Measurements from ENCODE around the gene MYD88. TPM values are rescaled to one million over a fixed set of nuclear protein-coding genes. Genes with fewer than 3 reads are reported as not detected.
A peak's percentile ranks its signal among the peaks of the same experiment; 100 is the strongest.

MYD88 gene
- total RNA-seq = 7.3 TPM
- long read RNA-seq, transcript MYD88-201 (5 exons, 2,850 nt) = major isoform, 18 of 23 reads
- long read RNA-seq, partial matches to known transcripts = 0 of 23 reads
- long read RNA-seq, other reads (novel, unspliced or antisense) = 5 of 23 reads

DNA sequence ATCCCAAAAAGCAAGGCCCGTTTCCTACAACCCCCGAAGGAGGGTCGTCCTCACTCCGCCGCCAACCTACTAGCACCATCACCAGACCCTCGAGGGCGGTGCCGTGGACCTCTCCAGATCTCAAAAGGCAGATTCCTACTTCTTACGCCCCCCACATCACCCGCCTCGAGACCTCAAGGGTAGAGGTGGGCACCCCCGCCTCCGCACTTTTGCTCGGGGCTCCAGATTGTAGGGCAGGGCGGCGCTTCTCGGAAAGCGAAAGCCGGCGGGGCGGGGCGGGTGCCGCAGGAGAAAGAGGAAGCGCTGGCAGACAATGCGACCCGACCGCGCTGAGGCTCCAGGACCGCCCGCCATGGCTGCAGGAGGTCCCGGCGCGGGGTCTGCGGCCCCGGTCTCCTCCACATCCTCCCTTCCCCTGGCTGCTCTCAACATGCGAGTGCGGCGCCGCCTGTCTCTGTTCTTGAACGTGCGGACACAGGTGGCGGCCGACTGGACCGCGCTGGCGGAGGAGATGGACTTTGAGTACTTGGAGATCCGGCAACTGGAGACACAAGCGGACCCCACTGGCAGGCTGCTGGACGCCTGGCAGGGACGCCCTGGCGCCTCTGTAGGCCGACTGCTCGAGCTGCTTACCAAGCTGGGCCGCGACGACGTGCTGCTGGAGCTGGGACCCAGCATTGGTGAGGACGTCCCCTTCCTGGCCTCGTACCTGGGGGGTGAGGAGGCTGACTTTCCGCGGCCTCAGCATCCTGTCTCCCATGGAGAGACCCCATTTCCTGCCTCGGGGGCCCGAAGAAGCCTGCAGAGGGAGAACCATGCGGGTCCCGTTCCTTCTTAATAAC, at the start of gene MYD88:
TSS of gene MYD88 (plus strand) at position 313 of the 842 bp plus-strand sequence. CDS start at position 353, 40 bp downstream.
- DNase-seq (peak; percentile 94), ATAC-seq (ENCODE audit: poor library complexity) (peak; percentile 68)
- intact Hi-C loops (cut with DNase I) = no loop called here

- DNase-seq (no peak), ATAC-seq (ENCODE audit: poor library complexity) (peak; percentile 65)
- intact Hi-C loops (cut with DNase I) = no loop called here
Observed at GRCh38 chr3:38089163-38089562, 49.3 kb upstream of the MYD88 start.

- DNase-seq (no peak), ATAC-seq (ENCODE audit: poor library complexity) (no peak)
- intact Hi-C loops (cut with DNase I) = no loop called here
Observed at GRCh38 chr3:38090453-38090852, 48.0 kb upstream of the MYD88 start.

- intact Hi-C loops (cut with DNase I) = no loop called here
- DNase-seq (no peak), ATAC-seq (ENCODE audit: poor library complexity) (no peak)
Observed at GRCh38 chr3:38094999-38095398, 43.5 kb upstream of the MYD88 start.

DNA sequence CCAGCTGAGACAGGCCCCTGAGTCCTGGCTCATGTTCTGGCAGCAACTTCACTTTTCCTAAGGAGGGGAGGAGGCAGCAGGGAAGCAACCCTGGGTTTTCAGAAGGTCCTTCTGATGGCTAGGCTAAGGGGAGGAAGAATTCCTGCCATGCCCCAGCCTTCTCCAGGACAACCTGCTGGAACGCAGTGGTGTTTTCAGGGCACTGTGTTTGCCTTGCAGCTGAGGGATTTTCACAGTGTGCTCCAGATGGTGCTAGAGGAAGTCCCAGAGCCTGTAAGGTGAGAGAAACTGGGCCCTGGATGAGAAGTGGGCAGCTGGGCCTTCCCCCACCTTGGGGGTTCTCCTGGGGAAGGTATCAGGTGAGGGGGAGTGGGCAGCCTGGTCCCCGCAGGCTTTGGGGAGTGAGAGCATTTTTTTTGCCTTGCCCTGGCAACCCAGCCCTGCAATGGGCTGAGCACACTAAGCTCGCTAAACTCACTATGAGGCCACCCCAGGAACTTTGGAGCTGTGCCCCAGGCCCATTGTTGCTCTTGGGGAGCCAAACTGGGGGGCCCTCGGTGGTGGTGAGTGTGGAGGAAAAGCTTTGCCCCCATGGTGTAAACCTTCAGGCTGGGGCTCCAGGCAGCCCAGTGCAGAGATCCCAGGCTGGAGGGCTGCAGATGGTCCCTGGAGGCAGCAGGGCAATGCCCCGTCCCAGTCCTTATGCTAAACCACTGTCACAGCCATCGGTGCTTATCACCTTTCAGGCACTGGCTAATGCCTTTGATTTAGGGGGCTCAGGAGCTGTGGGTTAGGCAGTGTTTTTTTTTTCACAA, 42.6 kb upstream of the MYD88 start:
- DNase-seq = no peak
- no peak for ATAC-seq (ENCODE audit: poor library complexity)
- intact Hi-C loops (cut with DNase I) = no loop called here

DNA sequence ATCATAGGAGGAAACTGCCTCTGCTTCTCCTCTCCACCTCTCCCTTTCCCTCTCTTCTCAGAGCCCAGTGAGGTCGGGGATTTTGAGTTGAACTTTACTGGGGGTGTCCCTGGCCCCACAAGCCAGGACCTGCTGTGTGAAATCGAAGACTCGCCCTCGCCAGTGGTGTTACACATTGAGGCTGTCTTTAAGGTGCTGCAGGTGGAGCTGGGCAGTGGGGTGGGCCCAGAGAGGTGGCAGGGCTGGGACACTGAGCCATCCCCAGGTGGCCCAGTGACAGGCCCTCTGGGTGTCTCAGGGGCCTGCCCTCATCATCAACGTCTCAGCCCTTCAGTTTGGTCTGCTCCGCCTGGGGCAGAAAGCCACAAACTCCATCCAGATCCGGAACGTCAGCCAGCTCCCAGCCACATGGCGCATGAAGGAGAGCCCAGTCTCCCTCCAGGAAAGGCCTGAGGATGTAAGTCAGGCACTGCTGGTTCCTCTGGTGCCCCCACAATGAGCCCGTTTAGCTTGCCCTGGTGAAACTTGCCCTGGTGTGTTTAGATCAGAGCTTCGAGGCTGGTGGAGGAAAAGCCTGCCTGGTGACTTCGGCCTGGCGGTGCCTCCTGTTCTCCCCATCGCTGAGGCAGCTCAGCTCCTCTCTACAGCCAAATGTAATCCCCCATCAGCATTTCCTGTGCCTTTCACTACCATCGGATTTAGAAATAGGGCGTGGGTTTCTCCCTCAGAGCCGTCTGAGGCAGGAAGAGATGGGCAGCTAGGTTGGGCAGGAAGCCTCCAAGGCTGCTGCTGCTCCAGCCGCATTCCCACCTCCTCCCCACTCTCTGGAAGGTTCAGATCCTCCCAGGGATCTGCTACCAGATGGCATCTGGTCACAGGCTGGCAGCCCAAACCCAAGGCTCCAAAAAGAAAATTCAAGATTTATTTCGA, 40.8 kb upstream of the MYD88 start:
- ATAC-seq (ENCODE audit: poor library complexity) (no peak), DNase-seq (no peak)
- intact Hi-C loops (cut with DNase I) = no loop called here

GRCh38 chr3:38098376-38098723, 40.1 kb upstream of the MYD88 start:
- intact Hi-C loops (cut with DNase I) = no loop called here
- DNase-seq (no peak), ATAC-seq (ENCODE audit: poor library complexity) (no peak)

DNA sequence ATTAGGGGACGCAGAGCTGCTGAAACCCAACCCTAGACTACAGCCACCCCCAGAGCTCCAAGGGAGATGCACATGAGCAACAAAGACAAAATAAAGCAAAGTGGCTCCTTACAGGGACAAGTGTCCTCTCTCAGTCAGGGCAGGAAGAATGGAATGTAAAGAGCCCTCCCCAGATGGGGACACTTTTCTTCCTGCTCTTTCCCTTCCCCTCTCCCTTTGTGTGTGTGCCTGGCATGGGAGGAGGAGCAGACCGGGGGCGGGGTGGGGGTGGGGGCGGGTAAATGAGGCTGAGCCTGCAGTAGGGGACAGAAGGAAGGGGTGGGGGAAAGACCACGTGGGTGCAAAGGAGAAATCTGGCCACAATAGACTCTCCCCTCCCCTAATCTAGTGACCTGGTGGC, 38.9 kb upstream of the MYD88 start:
- intact Hi-C loops (cut with DNase I) = no loop called here
- ATAC-seq (ENCODE audit: poor library complexity) (no peak), DNase-seq (no peak)

GRCh38 chr3:38100498-38100897, 38.0 kb upstream of the MYD88 start:
- ATAC-seq (ENCODE audit: poor library complexity) (no peak), DNase-seq (no peak)
- intact Hi-C loops (cut with DNase I) = no loop called here

- intact Hi-C loops (cut with DNase I) = no loop called here
- no peak for ATAC-seq (ENCODE audit: poor library complexity)
- DNase-seq = no peak
Observed at GRCh38 chr3:38101811-38102443, 36.5 kb upstream of the MYD88 start.

DNA sequence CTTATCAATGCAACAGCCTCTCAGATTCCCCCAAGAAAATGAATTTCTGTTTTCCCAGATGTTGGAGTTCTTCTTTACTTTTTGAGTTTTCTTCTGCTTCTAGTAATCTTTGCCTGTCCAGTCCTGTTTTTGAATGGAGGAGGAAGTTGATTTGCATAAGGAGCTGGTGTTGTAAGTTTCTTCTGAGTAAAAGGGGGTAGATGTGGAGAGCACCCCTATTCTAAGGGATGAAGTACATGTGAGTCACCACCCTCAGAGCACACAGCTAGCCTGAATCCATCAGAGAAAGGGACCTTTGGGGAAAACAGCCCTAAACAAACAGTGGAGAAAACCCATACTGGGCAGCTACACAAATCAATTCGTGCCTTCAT, 36.0 kb upstream of the MYD88 start:
- intact Hi-C loops (cut with DNase I) = no loop called here
- ATAC-seq (ENCODE audit: poor library complexity) = no peak
- DNase-seq = no peak

- intact Hi-C loops (cut with DNase I) = no loop called here
- no peak for ATAC-seq (ENCODE audit: poor library complexity)
- no peak for DNase-seq
Observed at GRCh38 chr3:38105525-38105924, 32.9 kb upstream of the MYD88 start.

DNA sequence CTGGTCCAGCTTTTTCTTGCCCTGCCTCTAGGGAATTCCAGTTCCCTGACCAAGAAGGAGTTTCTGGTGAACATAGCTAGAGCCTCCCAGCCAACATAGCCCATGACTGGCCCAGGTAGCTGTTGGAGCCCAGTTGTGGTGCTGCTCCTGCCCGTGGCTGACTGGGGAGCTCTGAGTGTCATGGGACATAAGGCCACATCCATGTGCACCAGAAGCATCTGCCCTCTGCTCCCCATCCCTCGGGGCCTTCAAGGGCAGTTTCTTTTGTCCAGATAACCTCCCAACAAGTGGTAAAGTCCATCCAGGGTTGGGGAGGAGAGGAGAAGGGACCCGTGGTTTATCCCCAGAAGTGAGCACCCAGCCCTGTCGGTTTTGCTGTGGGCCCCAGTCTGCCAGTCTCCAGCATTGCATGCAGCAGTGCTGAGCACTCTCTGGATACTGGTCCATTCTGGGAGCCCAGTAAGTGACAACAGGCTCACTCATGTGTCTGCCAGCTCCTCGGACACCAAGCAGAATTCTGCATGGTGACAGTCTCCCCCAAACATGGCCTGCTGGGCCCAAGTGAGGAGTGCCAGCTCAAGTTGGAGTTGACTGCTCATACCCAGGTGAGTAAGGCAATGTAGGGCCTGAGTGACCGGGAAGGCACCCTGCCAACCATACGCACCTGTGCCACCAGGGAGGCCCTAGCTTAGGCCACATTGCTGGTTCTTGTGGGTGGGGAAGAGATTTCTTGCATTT, 30.4 kb upstream of the MYD88 start:
- peak; percentile 19 for DNase-seq
- intact Hi-C loops (cut with DNase I) = no loop called here
- ATAC-seq (ENCODE audit: poor library complexity) = no peak

DNA sequence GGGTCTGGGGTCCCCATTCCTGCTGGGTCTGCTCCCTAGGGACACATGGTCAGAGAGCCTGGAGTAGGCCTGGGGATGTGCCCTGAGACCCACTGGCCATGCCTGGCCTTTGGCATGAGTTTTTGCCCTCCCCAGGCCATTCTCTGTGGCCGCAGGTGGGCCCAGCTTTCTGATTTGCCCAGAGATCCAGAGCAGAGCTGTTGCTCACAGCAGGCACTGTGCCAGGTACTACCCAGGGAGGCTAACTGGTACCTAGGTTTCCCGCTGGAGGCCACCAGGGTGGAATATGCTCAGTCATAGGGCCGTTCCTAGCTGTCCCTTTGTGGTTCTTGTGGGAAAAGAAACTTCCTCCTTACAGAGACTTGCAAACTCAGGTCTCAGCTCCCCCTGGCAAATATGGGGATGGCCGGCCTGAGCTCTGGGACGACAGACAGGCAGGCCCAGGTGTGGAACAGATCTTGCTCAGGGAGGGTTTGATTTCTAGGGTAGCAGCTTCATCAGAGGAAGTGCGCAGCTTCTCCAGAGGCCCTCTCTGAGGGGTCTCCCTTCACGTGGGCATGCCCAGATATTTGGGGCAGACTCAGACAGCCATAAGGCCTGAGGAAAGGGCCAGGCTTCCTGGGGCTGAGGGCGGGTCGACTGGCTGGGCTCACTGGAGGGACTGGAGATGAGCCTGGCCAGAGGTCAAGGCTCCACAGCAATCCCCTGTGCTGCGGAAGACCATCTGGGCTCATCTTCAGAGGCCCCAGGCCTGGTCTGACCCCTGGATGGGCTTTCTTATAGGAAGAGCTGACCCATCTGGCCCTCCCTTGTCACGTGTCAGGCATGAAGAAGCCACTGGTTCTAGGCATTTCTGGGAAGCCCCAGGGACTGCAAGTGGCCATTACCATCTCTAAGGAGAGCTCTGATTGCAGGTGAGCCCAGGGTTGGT, 29.5 kb upstream of the MYD88 start:
- intact Hi-C loops (cut with DNase I) = no loop called here
- ATAC-seq (ENCODE audit: poor library complexity) (no peak), DNase-seq (peak; percentile 40)

DNA sequence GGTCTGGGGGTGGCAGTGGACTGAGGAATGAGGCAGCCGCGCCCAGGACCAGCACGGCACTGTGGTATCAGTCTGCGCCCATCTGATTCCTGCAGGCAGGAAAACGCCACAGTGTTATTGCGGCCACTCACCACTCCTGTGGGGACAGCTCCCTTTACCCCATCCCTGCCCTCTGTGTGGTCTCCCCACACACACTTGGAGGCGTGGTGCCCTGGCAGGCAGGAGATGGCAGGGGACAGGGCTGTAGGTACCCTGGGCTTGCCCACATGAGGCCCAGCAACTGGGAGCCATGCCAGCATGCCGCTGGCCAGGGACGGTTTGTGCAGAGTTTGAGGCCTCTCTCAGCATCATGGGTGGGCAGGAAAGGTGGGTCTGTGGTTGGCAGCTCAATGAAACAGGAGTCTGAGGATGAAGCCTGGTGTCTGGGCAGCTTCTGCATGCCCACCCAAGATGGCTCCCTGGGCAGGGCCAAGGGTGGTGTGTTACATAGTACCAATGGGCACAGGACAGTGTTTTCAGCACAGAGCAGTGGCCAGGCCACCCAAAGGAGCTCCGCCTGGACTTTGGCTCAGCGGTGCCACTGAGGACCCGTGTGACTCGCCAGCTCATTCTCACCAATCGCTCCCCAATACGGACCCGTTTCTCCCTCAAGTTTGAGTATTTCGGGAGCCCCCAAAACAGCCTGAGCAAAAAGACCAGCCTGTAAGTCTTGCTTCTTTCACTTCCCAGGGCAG, 28.7 kb upstream of the MYD88 start:
- DNase-seq (peak; percentile 20), ATAC-seq (ENCODE audit: poor library complexity) (no peak)
- intact Hi-C loops (cut with DNase I) = no loop called here
